ENCODE data around the gene MX1.
"Not testable (repeated sequence)": the region's sequence is repeated elsewhere in the genome, so short reads cannot be mapped to it uniquely, and the experiment has no call there.

The MX1 gene

GRCh38 chr21:41410361-41410760 lies 15.7 kb upstream of the MX1 start:
- DNase-seq, result no peak

- no peak for DNase-seq
Measured at GRCh38 chr21:41410767-41411448, 15.1 kb upstream of the MX1 start.

GRCh38 chr21:41411449-41412089 lies 14.5 kb upstream of the MX1 start:
- DNase-seq, result no peak

- DNase-seq, result not testable (repeated sequence)
Measured at GRCh38 chr21:41417505-41417904, 8.5 kb upstream of the MX1 start.

GRCh38 chr21:41418393-41418792 lies 7.6 kb upstream of the MX1 start:
- DNase-seq, result no peak

- DNase-seq, result no peak
Measured at GRCh38 chr21:41418956-41419680, 6.9 kb upstream of the MX1 start.

- no peak for DNase-seq
Measured at GRCh38 chr21:41419921-41420862, 5.8 kb upstream of the MX1 start.

- not testable (repeated sequence) for DNase-seq
Measured at GRCh38 chr21:41420998-41421397, 5.0 kb upstream of the MX1 start.

- DNase-seq, result no peak
Measured at GRCh38 chr21:41422546-41423304, 3.3 kb upstream of the MX1 start.

GRCh38 chr21:41423305-41423636 lies 2.8 kb upstream of the MX1 start:
- DNase-seq, result not testable (repeated sequence)

- DNase-seq, result no peak
Measured at GRCh38 chr21:41425588-41425953, 468 bp upstream of the MX1 start.

GRCh38 chr21:41426676-41427404 lies 801 bp downstream of the MX1 start:
- DNase-seq, result no peak

GRCh38 chr21:41427556-41427955 lies 1.5 kb downstream of the MX1 start:
- no peak for DNase-seq

GRCh38 chr21:41428311-41428710 lies 2.3 kb downstream of the MX1 start:
- no peak for DNase-seq

- DNase-seq, result no peak
Measured at GRCh38 chr21:41428847-41429246, 2.8 kb downstream of the MX1 start.

- no peak for DNase-seq
Measured at GRCh38 chr21:41429305-41429704, 3.3 kb downstream of the MX1 start.

GRCh38 chr21:41429925-41430491 lies 4.0 kb downstream of the MX1 start:
- DNase-seq, result no peak

- DNase-seq, result no peak
Measured at GRCh38 chr21:41431788-41432548, 5.9 kb downstream of the MX1 start.

- no peak for DNase-seq
Measured at GRCh38 chr21:41432562-41433460, 6.8 kb downstream of the MX1 start.
